Ovary (tissue), 9 donors: ENCODE measurements around the gene NPAS2. TPM values are rescaled to one million over a fixed set of nuclear protein-coding genes. Genes with fewer than 3 reads are reported as not detected.

ENCODE experiments used
- DNase-seq, 5 donors: peaks; one replicate each; pipeline ENCODE4 v3.0.0-alpha.2; 2019 to 2020
- H3K27ac ChIP-seq, 2 donors: fragments of 200-600 bp; one replicate each; pipeline versions ENCODE4 v1.5.1 to v1.8.0; 2019 to 2022
- H3K27me3 ChIP-seq: fragments of 200-600 bp; one replicate; pipeline ENCODE4 v1.8.0; 2022
- H3K36me3 ChIP-seq: fragments of 200-600 bp; sonication (generic); one replicate; pipeline ENCODE4 v1.5.1; 2019
- H3K4me1 ChIP-seq: one replicate; pipeline ENCODE4 v1.8.1; 2013; ENCODE audit warnings: mild to moderate bottlenecking, moderate library complexity; ENCODE audit not compliant: insufficient read depth
- H3K4me3 ChIP-seq: fragments of 200-600 bp; sonication (generic); one replicate; pipeline ENCODE4 v1.5.1; 2017
- H3K9me3 ChIP-seq, 2 donors: fragments of 200-600 bp in 1 of 2; sonication (generic) in 1 of 2; one replicate each; pipeline versions ENCODE4 v1.5.1 to v1.8.1; 2013 to 2019; ENCODE audit warnings: mild to moderate bottlenecking in 1 of 2, moderate library complexity in 1 of 2
- CTCF ChIP-seq, 3 donors: fragments of 450-650 bp in 2 of 3; fragments of 200-600 bp in 1 of 3; IDR thresholded peaks; one replicate each; pipeline versions ENCODE4 v1.5.1 to v1.8.0; 2016 to 2022; ENCODE audit warnings: antibody characterized with exemption in 3 of 3, mild to moderate bottlenecking in 1 of 3
- EP300 ChIP-seq: sonication (generic); formaldehyde crosslinking; IDR thresholded peaks from one replicate; pipeline ENCODE4 v1.6.1; 2017; ENCODE audit warnings: antibody characterized with exemption
- POLR2A ChIP-seq: fragments of 450-650 bp; IDR thresholded peaks from one replicate; pipeline ENCODE4 v1.6.1; 2017; ENCODE audit warnings: antibody characterized with exemption, mild to moderate bottlenecking, moderate library complexity
- WGBS, 3 donors: extraction: QIAGEN DNeasy Blood & Tissue Kit in 1 of 3; methylation state at CpG; one replicate each; pipeline versions ENCODE4 v1.1.5 to v1.1.7; 2013 to 2017; 5-methylcytosine and 5-hydroxymethylcytosine counted together
- intact Hi-C, 4 donors: fragments of 100-400 bp; cut with DNase I; formaldehyde crosslinking; loops; one replicate each; pipeline versions ENCODE4 v1.11.0 to v1.15.1; 2022 to 2023
- polyA plus RNA-seq, 2 donors: library from polyadenylated mRNA; stranded (reverse); fragments of 200-250 nt in 1 of 2; fragments of 350-450 nt in 1 of 2; fragmentation: Illumina TruSeq in 1 of 2; extraction: RNeasy Lipid Tissue Mini Kit (QIAGEN cat#74804) in 1 of 2; gene quantifications; one replicate each; pipeline ENCODE4 v1.2.3, GENCODE V29; 2013 to 2014
- total RNA-seq, 7 donors: library from RNA; depleted of rRNA in 2 of 7; stranded (reverse); fragments of >200 nt in 2 of 7; fragmentation: NEBNext Ultra II Directional in 3 of 7; extraction: Animal tissue kit (Norgen Biotek cat#: 25700) in 3 of 7; gene quantifications; one replicate each; pipeline versions ENCODE4 v1.1.0 to v1.2.4, GENCODE V29; 2016 to 2023
- donor health status: DM: no; HTN: no; CAD: no; lungs with moderate emphysema.
- donor health status: DM: no; HTN: no; CAD: no.
- donor health status: Bipolar disorder and iron deficiency.
- donor health status: DM: yes; HTN: yes; CAD: no.
- donor health status: DM: no; HTN: no; CAD: no.
- donor health status: DM: yes; HTN: yes; CAD: no.

Gene NPAS2
- total and polyA plus RNA-seq, 9 donors = 1.6 to 20.6 (median 7.3) TPM

- H3K9me3 ChIP-seq = no peaks in the 10 kb centered on the region
- no peak overlapping the region for H3K4me3 ChIP-seq
- no peaks in the 10 kb centered on the region for H3K36me3 ChIP-seq
- DNase-seq = no peak
- H3K27me3 ChIP-seq = no peaks in the 10 kb centered on the region
- peaks cover 1% of the 10 kb centered on the region for H3K4me1 ChIP-seq
- 87 to 95% (median 88%) methylated on average over 7 of the region's 7 CpGs for WGBS, 3 donors
- intact Hi-C loops = no loop called here
- no peak for TF ChIP-seq CTCF (IDR thresholded peaks at IDR 0.05)
- TF ChIP-seq POLR2A = no peak
- TF ChIP-seq EP300 = no peak
- no peak overlapping the region for H3K27ac ChIP-seq
Measured at GRCh38 chr2:100880730-100881129, 60.8 kb downstream of the NPAS2 start.

GRCh38 chr2:100882645-100883613 is 63.0 kb downstream of the NPAS2 start:
- Histone ChIP-seq H3K27ac (no peak overlapping the region), H3K4me3 (no peak overlapping the region), H3K27me3 (no peaks in the 10 kb centered on the region), H3K36me3 (no peaks in the 10 kb centered on the region), H3K4me1 (peaks cover 1% of the 10 kb centered on the region), H3K9me3 (no peaks in the 10 kb centered on the region)
- intact Hi-C loops = no loop called here
- TF ChIP-seq EP300 (no peak), POLR2A (no peak)
- no peak for DNase-seq
- 73 to 83% (median 81%) methylated on average over 11 of the region's 11 CpGs for WGBS, 3 donors

GRCh38 chr2:100884145-100884621 is 64.2 kb downstream of the NPAS2 start:
- no peak for DNase-seq
- WGBS, 3 donors = 15 to 27% (median 21%) methylated on average over 3 of the region's 3 CpGs
- H3K27me3 ChIP-seq = no peaks in the 10 kb centered on the region
- no peaks in the 10 kb centered on the region for H3K36me3 ChIP-seq
- H3K4me3 ChIP-seq = no peak overlapping the region
- H3K9me3 ChIP-seq = no peaks in the 10 kb centered on the region
- TF ChIP-seq CTCF (IDR thresholded peaks at IDR 0.05) (no peak), POLR2A (no peak), EP300 (no peak)
- intact Hi-C loops = no loop called here
- peaks cover 1% of the 10 kb centered on the region for H3K4me1 ChIP-seq
- no peak overlapping the region for H3K27ac ChIP-seq

GRCh38 chr2:100886085-100886484 is 66.1 kb downstream of the NPAS2 start:
- Histone ChIP-seq H3K4me1 (peaks cover 1% of the 10 kb centered on the region), H3K36me3 (no peaks in the 10 kb centered on the region), H3K9me3 (no peaks in the 10 kb centered on the region), H3K27me3 (no peaks in the 10 kb centered on the region), H3K27ac (no peak overlapping the region), H3K4me3 (no peak overlapping the region)
- DNase-seq = no peak
- 54 to 69% (median 65%) methylated on average over 4 of the region's 4 CpGs for WGBS, 3 donors
- TF ChIP-seq CTCF (IDR thresholded peaks at IDR 0.05) = no peak
- no peak for TF ChIP-seq POLR2A
- no peak for TF ChIP-seq EP300
- intact Hi-C loops = no loop called here

- Histone ChIP-seq H3K4me3 (no peak overlapping the region), H3K27me3 (no peaks in the 10 kb centered on the region), H3K4me1 (peaks cover 1% of the 10 kb centered on the region), H3K9me3 (no peaks in the 10 kb centered on the region), H3K36me3 (no peaks in the 10 kb centered on the region), H3K27ac (no peak overlapping the region)
- DNase-seq = no peak
- WGBS, 3 donors = 92 to 93% (median 92%) methylated on average over 11 of the region's 11 CpGs
- no peak for TF ChIP-seq EP300
- intact Hi-C loops = no loop called here
Measured at GRCh38 chr2:100887039-100887578, 67.2 kb downstream of the NPAS2 start.
